GM12873 (cell line): Measurements from ENCODE around the gene MCAT.

ENCODE experiments used
- TF ChIP-seq, protein P1 (sequence below): IDR thresholded peaks from 2 replicates; pipeline ENCODE4 v1.5.1; 2012; ENCODE audit warnings: low read depth, mild to moderate bottlenecking, moderate library complexity, low read length, control low read depth; ENCODE audit not compliant: insufficient read depth; ENCODE audit errors: missing control alignments

MCAT gene

DNA sequence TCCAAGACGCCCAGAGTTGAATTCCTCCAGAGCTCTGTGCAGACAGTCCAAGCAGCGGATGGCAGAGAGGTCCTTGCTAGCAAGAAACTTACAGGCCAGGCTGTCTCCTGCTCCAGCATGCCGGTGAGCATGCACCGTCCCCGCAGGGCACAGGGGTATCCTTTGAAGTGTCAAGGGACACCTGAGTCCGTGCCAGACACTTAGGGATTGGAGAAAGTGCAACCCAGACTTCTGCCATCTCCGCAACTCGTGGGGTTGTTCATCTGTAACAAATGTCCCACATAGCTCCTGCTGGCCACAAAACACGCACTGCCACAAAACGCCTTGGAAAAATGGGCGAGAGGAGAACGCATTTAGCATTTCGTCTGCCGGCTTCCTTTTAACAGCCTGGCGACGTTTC, 21.4 kb upstream of the MCAT start:
- TF ChIP-seq, protein P1, sequence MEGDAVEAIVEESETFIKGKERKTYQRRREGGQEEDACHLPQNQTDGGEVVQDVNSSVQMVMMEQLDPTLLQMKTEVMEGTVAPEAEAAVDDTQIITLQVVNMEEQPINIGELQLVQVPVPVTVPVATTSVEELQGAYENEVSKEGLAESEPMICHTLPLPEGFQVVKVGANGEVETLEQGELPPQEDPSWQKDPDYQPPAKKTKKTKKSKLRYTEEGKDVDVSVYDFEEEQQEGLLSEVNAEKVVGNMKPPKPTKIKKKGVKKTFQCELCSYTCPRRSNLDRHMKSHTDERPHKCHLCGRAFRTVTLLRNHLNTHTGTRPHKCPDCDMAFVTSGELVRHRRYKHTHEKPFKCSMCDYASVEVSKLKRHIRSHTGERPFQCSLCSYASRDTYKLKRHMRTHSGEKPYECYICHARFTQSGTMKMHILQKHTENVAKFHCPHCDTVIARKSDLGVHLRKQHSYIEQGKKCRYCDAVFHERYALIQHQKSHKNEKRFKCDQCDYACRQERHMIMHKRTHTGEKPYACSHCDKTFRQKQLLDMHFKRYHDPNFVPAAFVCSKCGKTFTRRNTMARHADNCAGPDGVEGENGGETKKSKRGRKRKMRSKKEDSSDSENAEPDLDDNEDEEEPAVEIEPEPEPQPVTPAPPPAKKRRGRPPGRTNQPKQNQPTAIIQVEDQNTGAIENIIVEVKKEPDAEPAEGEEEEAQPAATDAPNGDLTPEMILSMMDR = no peak

DNA sequence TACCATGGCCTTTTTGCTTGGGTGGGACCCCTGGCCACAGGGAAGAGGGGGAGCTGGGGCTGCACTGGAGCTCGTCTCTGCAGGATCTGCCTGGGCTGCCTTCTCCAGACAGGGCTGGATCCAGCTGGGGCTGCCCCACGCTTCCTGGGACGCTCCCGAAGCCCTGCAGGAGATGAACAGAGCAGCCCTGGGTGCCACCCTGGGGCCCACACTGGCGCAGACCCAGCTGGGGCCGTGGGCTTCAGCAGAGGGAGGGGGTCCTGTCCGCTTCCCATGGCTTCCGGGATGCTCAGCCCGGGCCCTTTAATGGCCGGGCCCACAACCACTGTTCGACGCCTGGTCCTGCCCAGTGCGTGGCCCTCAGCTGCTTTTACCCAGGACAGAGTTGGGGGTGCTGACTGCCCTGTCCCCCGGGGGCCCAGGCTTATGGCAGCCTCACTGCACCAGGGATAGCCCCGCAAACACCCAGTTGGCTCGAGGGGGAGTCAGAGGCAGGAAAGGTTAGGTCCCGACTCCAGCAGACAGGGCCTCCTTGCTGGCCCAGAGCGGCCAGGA, 20.1 kb upstream of the MCAT start:
- TF ChIP-seq, protein P1 = no peak

GRCh38 chr22:43162412-43163150, 19.4 kb upstream of the MCAT start:
- TF ChIP-seq, protein P1 = no peak

GRCh38 chr22:43160497-43161126, 17.4 kb upstream of the MCAT start:
- TF ChIP-seq, protein P1 = no peak

DNA sequence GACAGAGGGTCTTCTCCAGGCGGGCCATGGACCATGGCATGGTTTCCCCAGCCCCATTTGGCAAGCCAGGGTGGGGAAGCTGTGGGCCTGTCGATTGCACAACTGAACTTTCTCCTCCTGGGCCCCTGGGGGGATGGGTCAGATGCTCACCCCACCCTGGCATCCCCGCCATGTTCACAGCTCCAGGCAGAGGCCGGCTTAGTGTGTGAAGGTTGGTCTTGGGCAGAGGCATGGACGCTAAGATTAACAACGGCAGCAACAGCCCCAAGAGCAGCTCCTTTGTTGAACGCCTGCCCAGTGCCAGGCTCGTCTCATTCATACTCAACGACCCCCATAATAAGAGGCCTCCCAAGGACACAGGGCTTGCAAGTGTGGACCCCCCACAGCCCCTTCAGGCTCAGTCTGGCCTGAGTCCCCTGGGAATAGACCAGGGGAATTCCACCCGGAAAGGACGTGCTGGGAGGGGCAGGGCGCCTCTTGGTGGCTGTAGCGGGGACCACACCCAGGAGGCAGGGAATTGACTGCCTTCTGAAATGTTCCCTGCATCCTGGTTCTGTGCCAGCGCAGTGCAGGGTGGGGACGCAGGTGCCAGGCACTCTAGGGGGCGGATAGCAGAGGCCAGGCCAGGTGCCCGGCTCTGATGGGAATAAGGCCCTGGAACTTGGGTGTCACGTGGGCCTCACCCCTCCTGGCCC, 16.4 kb upstream of the MCAT start:
- TF ChIP-seq, protein P1 = peak; percentile 43

- TF ChIP-seq, protein P1 = no peak
Measured at GRCh38 chr22:43158778-43159483, 15.7 kb upstream of the MCAT start.
